ENCODE measurements around the gene POLR2C.

GRCh38 chr16:57493767-57494166, 31.3 kb downstream of the POLR2C start:
- no peak for TF ChIP-seq POLR2A (IDR thresholded peaks at IDR 0.05)
- TF ChIP-seq CTCF (IDR thresholded peaks at IDR 0.05) = no peak

Measured in lower leg skin (tissue), 3 donors.